Smooth muscle cell (in vitro differentiated cells): ENCODE measurements around the gene CLK2. TPM values are rescaled to one million over a fixed set of nuclear protein-coding genes. Genes with fewer than 3 reads are reported as not detected.
A peak's percentile ranks its signal among the peaks of the same experiment; 100 is the strongest.
"Not testable (repeated sequence)": the region's sequence is repeated elsewhere in the genome, so short reads cannot be mapped to it uniquely, and the experiment has no call there.

Source experiments
- DNase-seq: peaks from one replicate; lab custom pipeline; 2025; ENCODE audit not compliant: unreplicated experiment; lab: John Stamatoyannopoulos, UW
- H2AFZ ChIP-seq: fragments of 200-600 bp; sonication (generic); 2 replicates; pipeline ENCODE4 v1.6.0; 2016; ENCODE audit warnings: antibody characterized with exemption, low read depth, mild to moderate bottlenecking
- H3F3A ChIP-seq: fragments of 200-600 bp; sonication (generic); 2 replicates; pipeline ENCODE4 v1.6.0; 2017; ENCODE audit warnings: antibody characterized with exemption, low read depth
- H3K27ac ChIP-seq: fragments of 200-600 bp; sonication (generic); 2 replicates; pipeline ENCODE4 v1.5.1; 2016; ENCODE audit warnings: low read depth, mild to moderate bottlenecking
- H3K27me3 ChIP-seq: fragments of 200-600 bp; sonication (generic); 2 replicates; pipeline ENCODE4 v1.6.1; 2016; ENCODE audit warnings: low read depth, mild to moderate bottlenecking
- H3K36me3 ChIP-seq: fragments of 200-600 bp; sonication (generic); 2 replicates; pipeline ENCODE4 v1.5.1; 2016; ENCODE audit warnings: low read depth
- H3K4me1 ChIP-seq: fragments of 200-600 bp; sonication (generic); 2 replicates; pipeline ENCODE4 v1.5.1; 2016; ENCODE audit warnings: low read depth
- H3K4me2 ChIP-seq: fragments of 200-600 bp; sonication (generic); 2 replicates; pipeline ENCODE4 v1.6.0; 2016; ENCODE audit warnings: mild to moderate bottlenecking
- H3K4me3 ChIP-seq: fragments of 200-600 bp; sonication (generic); 2 replicates; pipeline ENCODE4 v1.5.1; 2016; ENCODE audit warnings: mild to moderate bottlenecking
- H3K79me2 ChIP-seq: fragments of 200-600 bp; sonication (generic); 2 replicates; pipeline ENCODE4 v1.6.0; 2016; ENCODE audit warnings: low read depth, mild to moderate bottlenecking
- H3K9ac ChIP-seq: fragments of 200-600 bp; sonication (generic); 2 replicates; pipeline ENCODE4 v1.6.0; 2016; ENCODE audit warnings: low read depth
- H3K9me3 ChIP-seq: fragments of 200-600 bp; sonication (generic); replicated peaks from 2 replicates; pipeline ENCODE4 v1.5.1; 2016; ENCODE audit warnings: low read depth
- H4K20me1 ChIP-seq: fragments of 200-600 bp; sonication (generic); 2 replicates; pipeline ENCODE4 v1.6.0; 2016; ENCODE audit warnings: low read depth
- WGBS: methylation state at CpG from one replicate; pipeline ENCODE4 v1.1.7; 2016; ENCODE audit warnings: low lambda C conversion rate; 5-methylcytosine and 5-hydroxymethylcytosine counted together
- polyA plus RNA-seq: library from polyadenylated mRNA; unstranded; fragments of >200 nt; fragmentation: Nextera tagmentation; extraction: Ambion mirVana; gene quantifications from 2 replicates; pipeline ENCODE4 v1.2.1, GENCODE V29; 2016
- total RNA-seq: library from RNA; depleted of rRNA; stranded (reverse); fragments of >200 nt; gene quantifications from 2 replicates; pipeline ENCODE4 v1.2.3, GENCODE V29; 2014
- TF ChIP-seq, protein P1 (sequence below): fragments of 200-600 bp; sonication (generic); IDR thresholded peaks from 2 replicates; pipeline ENCODE4 v1.5.1; 2017; ENCODE audit warnings: borderline replicate concordance, mild to moderate bottlenecking, antibody characterized with exemption; ENCODE audit not compliant: insufficient read depth, poor library complexity, severe bottlenecking

The CLK2 gene
- total and polyA plus RNA-seq, 2 experiments from 2014 or later, result 23.5 to 23.6 TPM

DNA sequence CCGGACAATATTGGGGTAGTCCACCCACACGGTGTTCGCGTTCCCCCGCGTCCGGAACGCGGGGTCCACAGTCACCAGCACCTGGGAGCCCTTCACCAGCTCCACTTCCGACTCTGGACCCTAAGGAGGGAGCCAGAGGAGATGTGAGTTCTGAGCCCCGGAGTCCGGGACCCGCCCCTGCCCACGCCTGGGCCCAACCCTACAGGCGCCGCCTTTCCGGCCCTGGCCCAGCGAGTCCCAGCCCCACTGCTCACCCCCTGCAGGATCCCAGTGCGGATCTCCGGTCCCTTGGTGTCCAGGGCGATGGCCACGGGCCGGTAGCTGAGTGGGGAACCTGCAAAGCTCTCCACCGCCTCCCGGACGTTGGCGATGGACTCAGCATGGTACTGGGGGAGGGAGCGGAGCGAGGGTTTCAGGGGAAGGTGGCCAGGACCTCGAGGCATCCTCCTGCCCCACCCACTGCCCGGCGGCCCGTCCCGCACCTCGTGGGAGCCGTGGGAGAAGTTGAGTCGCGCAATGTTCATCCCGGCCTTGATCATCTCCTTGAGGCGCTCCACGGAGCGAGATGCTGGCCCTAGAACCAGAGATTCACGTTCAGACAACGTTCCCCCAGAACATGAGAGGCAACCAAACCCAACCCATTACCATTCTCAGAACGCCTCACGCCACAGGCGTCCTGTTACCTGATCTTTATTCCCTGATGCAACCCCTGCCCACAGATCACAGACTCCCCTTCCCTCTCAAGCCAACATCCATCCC, 22.1 kb upstream of the CLK2 start:
- Histone ChIP-seq H3K36me3 (no peaks in the 10 kb centered on the region), H3K27ac (no peak overlapping the region), H4K20me1 (no peaks in the 10 kb centered on the region), H3F3A (no peaks in the 10 kb centered on the region), H3K4me1 (peaks cover 6% of the 10 kb centered on the region), H3K9ac (no peak overlapping the region), H3K27me3 (peaks cover 48% of the 10 kb centered on the region), H3K79me2 (no peaks in the 10 kb centered on the region), H3K4me2 (peak overlapping the region; percentile 77), H2AFZ (no peak overlapping the region), H3K9me3 (no peaks in the 10 kb centered on the region), H3K4me3 (peak overlapping the region; percentile 18)
- TF ChIP-seq, protein P1, sequence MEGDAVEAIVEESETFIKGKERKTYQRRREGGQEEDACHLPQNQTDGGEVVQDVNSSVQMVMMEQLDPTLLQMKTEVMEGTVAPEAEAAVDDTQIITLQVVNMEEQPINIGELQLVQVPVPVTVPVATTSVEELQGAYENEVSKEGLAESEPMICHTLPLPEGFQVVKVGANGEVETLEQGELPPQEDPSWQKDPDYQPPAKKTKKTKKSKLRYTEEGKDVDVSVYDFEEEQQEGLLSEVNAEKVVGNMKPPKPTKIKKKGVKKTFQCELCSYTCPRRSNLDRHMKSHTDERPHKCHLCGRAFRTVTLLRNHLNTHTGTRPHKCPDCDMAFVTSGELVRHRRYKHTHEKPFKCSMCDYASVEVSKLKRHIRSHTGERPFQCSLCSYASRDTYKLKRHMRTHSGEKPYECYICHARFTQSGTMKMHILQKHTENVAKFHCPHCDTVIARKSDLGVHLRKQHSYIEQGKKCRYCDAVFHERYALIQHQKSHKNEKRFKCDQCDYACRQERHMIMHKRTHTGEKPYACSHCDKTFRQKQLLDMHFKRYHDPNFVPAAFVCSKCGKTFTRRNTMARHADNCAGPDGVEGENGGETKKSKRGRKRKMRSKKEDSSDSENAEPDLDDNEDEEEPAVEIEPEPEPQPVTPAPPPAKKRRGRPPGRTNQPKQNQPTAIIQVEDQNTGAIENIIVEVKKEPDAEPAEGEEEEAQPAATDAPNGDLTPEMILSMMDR, result no peak
- 9% methylated on average over 45 of the region's 47 CpGs for WGBS
- no peak for DNase-seq

DNA sequence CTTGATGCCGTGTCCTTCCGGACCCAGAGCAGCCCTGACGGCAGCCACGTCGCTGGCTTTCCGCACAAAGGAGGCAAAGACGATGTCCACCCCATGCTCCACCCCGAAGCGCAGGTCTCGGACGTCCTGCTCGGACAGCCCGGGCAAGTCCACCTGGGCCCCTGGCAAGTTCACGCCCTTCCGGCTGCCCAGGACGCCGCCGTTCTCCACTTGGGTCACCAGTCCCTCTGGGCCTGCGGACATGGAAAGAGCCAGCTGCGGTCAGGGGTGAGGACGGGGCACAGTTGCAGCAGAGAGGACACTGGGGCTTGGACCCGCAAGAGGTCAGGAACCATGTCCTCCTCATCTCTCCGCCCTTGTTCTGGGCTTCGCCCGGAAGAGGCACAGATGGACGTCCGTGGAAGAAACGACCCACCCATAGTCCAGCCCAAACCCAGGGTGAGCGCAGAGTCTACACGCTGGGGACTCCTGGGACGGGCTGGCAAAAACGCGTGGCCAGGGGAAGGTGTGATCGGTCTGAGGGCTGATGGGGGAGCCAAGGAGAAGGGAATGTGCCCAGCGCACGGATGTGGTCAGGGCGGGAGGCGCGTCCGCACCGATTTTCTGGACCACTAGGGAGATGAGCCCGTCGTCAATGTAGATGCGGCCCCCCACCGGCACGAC, 21.3 kb upstream of the CLK2 start:
- Histone ChIP-seq H2AFZ (no peak overlapping the region), H3K36me3 (no peaks in the 10 kb centered on the region), H3K4me3 (peak overlapping the region; percentile 18), H3K27ac (no peak overlapping the region), H3K27me3 (peaks cover 48% of the 10 kb centered on the region), H3K4me2 (peak overlapping the region; percentile 77), H3K79me2 (no peaks in the 10 kb centered on the region), H3K4me1 (peaks cover 6% of the 10 kb centered on the region), H3K9me3 (no peaks in the 10 kb centered on the region), H3K9ac (no peak overlapping the region), H3F3A (no peaks in the 10 kb centered on the region), H4K20me1 (no peaks in the 10 kb centered on the region)
- WGBS, result 42% methylated on average over 46 of the region's 46 CpGs
- no peak for DNase-seq
- TF ChIP-seq, protein P1, result no peak

DNA sequence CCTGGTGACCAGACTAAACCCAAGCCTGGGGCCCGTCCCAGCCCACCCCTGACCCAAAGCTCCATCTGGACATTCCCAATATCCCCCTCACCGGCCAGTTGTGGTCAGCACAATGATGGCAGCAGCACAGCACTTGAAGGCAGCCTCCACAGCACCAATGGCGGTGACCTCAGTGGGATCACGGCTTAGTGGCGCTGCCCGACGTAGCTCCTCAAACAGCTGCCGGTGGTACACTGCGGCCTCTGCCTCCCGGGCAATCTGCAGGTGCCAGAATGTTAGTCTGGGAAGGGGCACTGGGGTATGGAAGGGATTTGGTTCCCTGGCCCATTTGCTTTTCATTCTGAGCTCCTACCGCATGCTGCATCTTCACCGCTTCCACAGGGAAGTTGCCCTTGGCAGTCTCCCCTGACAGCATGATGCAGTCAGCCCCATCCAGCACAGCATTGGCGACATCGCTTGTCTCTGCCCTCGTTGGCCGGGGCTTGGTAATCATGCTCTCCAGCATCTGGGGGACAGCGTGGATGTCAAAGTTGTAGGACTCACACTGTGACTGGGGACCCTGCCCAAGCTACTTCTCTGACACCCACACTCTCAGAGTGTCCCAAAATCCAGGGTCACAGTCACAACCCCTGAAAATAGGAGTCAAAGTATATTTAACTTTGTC, 19.9 kb upstream of the CLK2 start:
- no peaks in the 10 kb centered on the region for H4K20me1 ChIP-seq
- 93% methylated on average over 17 of the region's 17 CpGs for WGBS
- H3K27me3 ChIP-seq, result peaks cover 48% of the 10 kb centered on the region
- no peak overlapping the region for H3K9ac ChIP-seq
- no peak overlapping the region for H3K4me2 ChIP-seq
- no peaks in the 10 kb centered on the region for H3K9me3 ChIP-seq
- peaks cover 6% of the 10 kb centered on the region for H3K4me1 ChIP-seq
- H3K79me2 ChIP-seq, result no peaks in the 10 kb centered on the region
- no peaks in the 10 kb centered on the region for H3F3A ChIP-seq
- no peaks in the 10 kb centered on the region for H3K36me3 ChIP-seq
- no peak for DNase-seq
- TF ChIP-seq, protein P1, result no peak
- H3K27ac ChIP-seq, result no peak overlapping the region
- no peak overlapping the region for H2AFZ ChIP-seq
- no peak overlapping the region for H3K4me3 ChIP-seq

DNA sequence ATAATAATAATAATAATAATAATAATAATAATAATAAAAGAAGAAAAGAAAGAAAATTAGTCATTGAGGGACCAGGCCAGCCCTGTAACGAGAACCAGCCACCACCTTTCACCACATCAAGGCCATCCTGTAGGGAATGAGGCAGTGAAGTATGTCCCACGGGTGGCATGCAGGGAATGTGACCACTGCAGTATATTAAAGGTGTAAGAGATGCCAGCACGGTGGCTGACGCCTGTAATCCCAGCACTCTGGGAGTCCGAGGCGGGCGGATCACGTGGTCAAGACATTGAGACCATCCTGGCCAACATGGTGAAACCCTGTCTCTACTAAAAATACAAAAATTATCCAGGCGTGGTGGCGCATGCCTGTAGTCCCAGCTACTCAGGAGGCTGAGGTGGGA, 17.7 kb upstream of the CLK2 start:
- not testable (repeated sequence) for H3K4me2 ChIP-seq, H2AFZ ChIP-seq, H3K27ac ChIP-seq, H3K79me2 ChIP-seq, DNase-seq, H3K36me3 ChIP-seq, H4K20me1 ChIP-seq, H3K9me3 ChIP-seq, H3K9ac ChIP-seq, H3F3A ChIP-seq, H3K4me1 ChIP-seq, H3K4me3 ChIP-seq
- H3K27me3 ChIP-seq, result peaks cover 33% of the 10 kb centered on the region
- 85% methylated on average over 10 of the region's 10 CpGs for WGBS
